ENCODE measurements around the gene IAH1. TPM values are rescaled to one million over a fixed set of nuclear protein-coding genes. Genes with fewer than 3 reads are reported as not detected.

IAH1 gene
- total RNA-seq, 2 donors from 2014 or later: 48.1 to 61.3 TPM

DNA sequence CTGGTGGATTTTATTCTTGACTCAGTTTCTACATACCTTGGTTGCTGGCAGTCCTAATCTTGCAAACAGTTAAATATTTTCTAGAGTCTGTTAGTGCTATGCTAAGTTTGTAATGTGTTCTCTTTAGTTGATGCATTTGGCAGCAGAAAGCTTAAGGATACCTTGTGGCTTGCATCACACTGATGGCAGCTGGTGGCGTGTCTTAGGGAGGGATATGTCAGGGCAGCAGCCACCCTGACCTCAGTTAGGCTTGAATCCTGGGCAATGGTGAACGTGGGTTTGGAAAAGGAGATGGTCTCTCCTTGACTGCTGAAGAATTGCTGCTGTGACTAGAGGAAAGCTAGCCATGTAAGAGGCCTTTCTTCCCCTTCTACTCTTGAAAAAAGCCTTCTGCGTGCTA, 4.2 kb downstream of the IAH1 start:
- intact Hi-C loops (cut with DNase I): loop anchor here (5.0 kb wide), 1 partner anchor 154 kb away; the partner anchor contains the start of gene YWHAQ
- Histone ChIP-seq H3K4me1 (replicated peaks) (no peaks in the 10 kb centered on the region), H3K27ac (no peak overlapping the region), H3K36me3 (peaks cover 0 to 7% of the 10 kb centered on the region in 2 donors), H3K27me3 (replicated peaks; ENCODE audit: insufficient read depth) (no peaks in the 10 kb centered on the region), H3K4me3 (no peak overlapping the region), H3K9me3 (no peaks in the 10 kb centered on the region)
- WGBS: 76% methylated on average over 3 of the region's 3 CpGs
- DNase-seq (ENCODE audit: low spot score): no peak
- TF ChIP-seq, protein P1, sequence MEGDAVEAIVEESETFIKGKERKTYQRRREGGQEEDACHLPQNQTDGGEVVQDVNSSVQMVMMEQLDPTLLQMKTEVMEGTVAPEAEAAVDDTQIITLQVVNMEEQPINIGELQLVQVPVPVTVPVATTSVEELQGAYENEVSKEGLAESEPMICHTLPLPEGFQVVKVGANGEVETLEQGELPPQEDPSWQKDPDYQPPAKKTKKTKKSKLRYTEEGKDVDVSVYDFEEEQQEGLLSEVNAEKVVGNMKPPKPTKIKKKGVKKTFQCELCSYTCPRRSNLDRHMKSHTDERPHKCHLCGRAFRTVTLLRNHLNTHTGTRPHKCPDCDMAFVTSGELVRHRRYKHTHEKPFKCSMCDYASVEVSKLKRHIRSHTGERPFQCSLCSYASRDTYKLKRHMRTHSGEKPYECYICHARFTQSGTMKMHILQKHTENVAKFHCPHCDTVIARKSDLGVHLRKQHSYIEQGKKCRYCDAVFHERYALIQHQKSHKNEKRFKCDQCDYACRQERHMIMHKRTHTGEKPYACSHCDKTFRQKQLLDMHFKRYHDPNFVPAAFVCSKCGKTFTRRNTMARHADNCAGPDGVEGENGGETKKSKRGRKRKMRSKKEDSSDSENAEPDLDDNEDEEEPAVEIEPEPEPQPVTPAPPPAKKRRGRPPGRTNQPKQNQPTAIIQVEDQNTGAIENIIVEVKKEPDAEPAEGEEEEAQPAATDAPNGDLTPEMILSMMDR (IDR thresholded peaks at IDR 0.05): no peak
- no peak for TF ChIP-seq POLR2AphosphoS5 (IDR thresholded peaks at IDR 0.05)
- TF ChIP-seq POLR2A (IDR thresholded peaks at IDR 0.05): no peak

DNA sequence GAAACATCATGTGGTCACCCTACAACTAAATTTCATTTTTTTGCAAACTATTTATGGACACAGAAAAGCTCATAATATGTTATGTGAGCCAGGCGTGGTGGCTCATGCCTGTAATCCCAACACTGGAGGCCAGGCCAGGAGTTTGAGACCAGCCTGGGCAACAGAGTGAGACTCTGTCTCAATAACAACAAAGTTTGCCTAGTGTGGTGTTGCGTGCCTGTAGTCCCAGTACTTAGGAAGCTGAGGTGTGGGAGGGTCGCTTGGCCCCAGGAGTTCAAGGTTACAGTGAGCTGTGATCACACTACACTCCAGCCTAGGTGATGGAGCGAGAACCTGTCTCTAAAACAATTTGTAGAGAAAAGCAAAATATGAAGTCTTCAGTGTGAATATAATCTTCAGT, 5.8 kb downstream of the IAH1 start:
- Histone ChIP-seq H3K4me1 (replicated peaks) (no peaks in the 10 kb centered on the region), H3K27me3 (replicated peaks; ENCODE audit: insufficient read depth) (no peaks in the 10 kb centered on the region), H3K36me3 (peaks cover 0 to 7% of the 10 kb centered on the region in 2 donors), H3K4me3 (no peak overlapping the region), H3K27ac (no peak overlapping the region), H3K9me3 (no peaks in the 10 kb centered on the region)
- DNase-seq (ENCODE audit: low spot score): no peak
- intact Hi-C loops (cut with DNase I): no loop called here
- no peak for TF ChIP-seq POLR2A (IDR thresholded peaks at IDR 0.05)
- TF ChIP-seq, protein P1 (IDR thresholded peaks at IDR 0.05): no peak
- no peak for TF ChIP-seq POLR2AphosphoS5 (IDR thresholded peaks at IDR 0.05)
- 97% methylated on average over 4 of the region's 4 CpGs for WGBS

DNA sequence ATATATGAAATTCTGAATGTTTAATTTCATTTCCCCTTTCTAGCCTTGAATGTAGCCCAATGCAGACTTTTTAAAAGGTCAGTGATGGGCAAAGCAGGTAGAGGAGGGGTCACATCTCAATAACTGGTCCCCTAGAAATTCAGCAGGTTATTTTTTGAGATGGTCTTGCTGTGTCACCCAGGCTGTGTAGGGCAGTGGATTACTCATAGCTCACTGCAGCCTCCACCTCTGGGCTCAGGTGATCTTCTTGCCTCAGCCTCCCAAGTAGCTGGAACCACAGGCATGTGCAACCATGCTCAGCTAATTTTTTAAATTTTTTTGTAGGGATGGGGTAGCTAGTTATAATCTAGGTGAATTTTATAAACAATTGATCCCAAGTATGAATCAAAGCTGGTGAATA, 8.8 kb downstream of the IAH1 start:
- Histone ChIP-seq H3K4me1 (replicated peaks) (no peaks in the 10 kb centered on the region), H3K27ac (no peak overlapping the region), H3K4me3 (no peak overlapping the region), H3K9me3 (no peaks in the 10 kb centered on the region), H3K36me3 (peaks cover 0 to 9% of the 10 kb centered on the region in 2 donors), H3K27me3 (replicated peaks; ENCODE audit: insufficient read depth) (no peaks in the 10 kb centered on the region)
- DNase-seq (ENCODE audit: low spot score): no peak
- intact Hi-C loops (cut with DNase I): no loop called here
- TF ChIP-seq POLR2AphosphoS5 (IDR thresholded peaks at IDR 0.05) (no peak), POLR2A (IDR thresholded peaks at IDR 0.05) (no peak)
- TF ChIP-seq, protein P1 (IDR thresholded peaks at IDR 0.05): no peak

DNA sequence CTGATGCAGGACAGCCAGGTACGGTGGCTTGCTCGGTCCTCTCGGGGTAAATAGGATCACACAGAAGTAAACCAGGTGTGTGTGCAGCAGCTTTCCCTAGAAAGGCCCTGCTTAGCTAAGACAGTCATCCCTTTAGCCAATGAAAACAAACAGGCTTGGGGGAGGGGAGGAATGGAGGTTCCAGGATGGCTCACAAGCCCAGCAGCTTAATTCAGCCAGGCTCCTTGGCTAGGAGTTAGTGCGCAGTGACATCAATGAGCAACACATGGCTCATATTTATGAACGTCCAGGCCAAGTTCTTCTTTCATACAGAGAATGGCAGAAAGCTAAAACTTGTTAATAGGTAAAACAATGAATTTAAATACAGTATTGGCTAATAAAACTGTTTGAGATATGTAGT, 10.2 kb downstream of the IAH1 start:
- intact Hi-C loops (cut with DNase I): no loop called here
- WGBS: 77% methylated on average over 5 of the region's 5 CpGs
- H3K27me3 ChIP-seq (replicated peaks; ENCODE audit: insufficient read depth): no peaks in the 10 kb centered on the region
- H3K4me1 ChIP-seq (replicated peaks): no peaks in the 10 kb centered on the region
- H3K36me3 ChIP-seq: peaks cover 0 to 9% of the 10 kb centered on the region in 2 donors
- H3K27ac ChIP-seq: no peak overlapping the region
- H3K4me3 ChIP-seq: no peak overlapping the region
- H3K9me3 ChIP-seq: no peaks in the 10 kb centered on the region
- no peak for TF ChIP-seq POLR2AphosphoS5 (IDR thresholded peaks at IDR 0.05)
- TF ChIP-seq, protein P1 (IDR thresholded peaks at IDR 0.05): no peak
- TF ChIP-seq POLR2A (IDR thresholded peaks at IDR 0.05): no peak
- DNase-seq (ENCODE audit: low spot score): no peak

Measured in prostate gland (tissue), 2 donors.